Measurements from ENCODE around the gene FRAT1. TPM values are rescaled to one million over a fixed set of nuclear protein-coding genes. Genes with fewer than 3 reads are reported as not detected.
A peak's percentile ranks its signal among the peaks of the same experiment; 100 is the strongest.

The FRAT1 gene
- total RNA-seq, 1 experiment from 2014 or later = 5.3 TPM

DNA sequence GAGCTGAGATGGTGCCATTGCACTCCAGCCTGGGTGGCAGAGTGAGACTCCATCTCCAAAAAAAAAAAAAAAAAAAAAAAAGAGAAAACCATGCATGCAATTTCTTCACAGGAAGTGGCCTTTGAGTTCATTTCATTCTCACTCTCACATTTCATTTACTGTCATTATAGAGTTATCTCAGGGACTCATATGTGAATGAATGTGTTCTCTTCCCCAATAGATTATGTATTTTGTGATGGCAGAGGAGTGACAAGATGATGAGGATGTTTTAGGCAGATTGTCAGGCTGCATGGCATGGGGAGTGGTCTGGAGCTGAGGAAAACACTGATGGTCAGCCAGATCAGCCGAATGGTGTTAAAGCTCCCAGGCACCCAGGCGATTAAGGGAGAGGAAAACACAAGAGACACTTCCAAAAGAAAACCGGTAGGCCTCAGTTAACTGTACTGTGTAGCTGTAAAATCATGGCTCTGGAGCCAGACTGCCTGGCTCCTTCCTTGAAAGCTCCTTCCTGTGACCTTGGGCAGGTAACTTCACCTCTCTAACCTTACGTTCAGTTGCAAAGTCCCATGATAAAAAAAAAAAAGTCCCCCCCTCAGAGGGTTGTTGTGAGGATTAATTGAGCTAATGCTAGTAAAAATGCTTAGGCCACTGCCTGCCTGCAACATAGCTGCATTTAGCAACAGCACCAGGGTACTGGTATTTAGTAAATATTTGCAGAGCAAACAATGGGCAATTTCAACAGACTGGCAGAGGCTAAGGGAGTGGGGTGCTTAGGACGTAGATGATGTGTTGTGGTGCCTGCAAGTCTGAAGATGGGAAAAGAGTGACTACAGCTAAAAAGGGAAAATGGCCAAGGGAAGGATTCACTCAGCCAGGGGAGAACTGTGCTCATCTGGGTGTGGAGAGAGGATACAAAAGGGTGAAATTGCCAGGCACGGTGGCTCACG, 8.6 kb downstream of the FRAT1 start:
- ChIA-PET CTCF (interaction anchor here (0.6 to 1.1 kb wide), 2 partner anchors 49 to 55 kb away, joined by 5 to 13 read pairs; no protein-coding TSS in a partner anchor), POLR2A (interaction anchor here (0.6 to 1.6 kb wide), 8 partner anchors 9 to 202 kb away, joined by 3 to 6 read pairs (median 4); partner anchors contain the start of gene FRAT1)
- Histone ChIP-seq H3K27me3 (ENCODE audit: control insufficient read depth, insufficient read depth, low read length) (no peaks in the 10 kb centered on the region), H3K36me3 (ENCODE audit: control insufficient read depth, insufficient read depth, low read length) (no peaks in the 10 kb centered on the region), H3K4me1 (ENCODE audit: control insufficient read depth, insufficient read depth, low read length) (peaks cover 72% of the 10 kb centered on the region), H3K9me3 (ENCODE audit: control insufficient read depth, insufficient read depth, low read depth, low read length) (no peaks in the 10 kb centered on the region), H3K4me3 (ENCODE audit: low read depth in 2 of 2, low read length in 2 of 2) (no peak overlapping the region), H3K27ac (ENCODE audit: low read length) (peak overlapping the region; percentile 81)
- in situ Hi-C loops (cut with HindIII; ENCODE audit: low pct_unique_long_range_greater_than_20kb, low sequenced_read_pairs) (no loop called here), intact Hi-C loops (cut with micrococcal nuclease; ENCODE audit: unreplicated experiment) (loop anchor here (5.0 kb wide), 1 partner anchor 50 kb away; no protein-coding TSS in a partner anchor)
- no TSS peak for BruUV-seq (replicated peaks)
- no peak for DNase-seq (ENCODE audit: low read depth, low spot score)
- TF ChIP-seq, protein P1, sequence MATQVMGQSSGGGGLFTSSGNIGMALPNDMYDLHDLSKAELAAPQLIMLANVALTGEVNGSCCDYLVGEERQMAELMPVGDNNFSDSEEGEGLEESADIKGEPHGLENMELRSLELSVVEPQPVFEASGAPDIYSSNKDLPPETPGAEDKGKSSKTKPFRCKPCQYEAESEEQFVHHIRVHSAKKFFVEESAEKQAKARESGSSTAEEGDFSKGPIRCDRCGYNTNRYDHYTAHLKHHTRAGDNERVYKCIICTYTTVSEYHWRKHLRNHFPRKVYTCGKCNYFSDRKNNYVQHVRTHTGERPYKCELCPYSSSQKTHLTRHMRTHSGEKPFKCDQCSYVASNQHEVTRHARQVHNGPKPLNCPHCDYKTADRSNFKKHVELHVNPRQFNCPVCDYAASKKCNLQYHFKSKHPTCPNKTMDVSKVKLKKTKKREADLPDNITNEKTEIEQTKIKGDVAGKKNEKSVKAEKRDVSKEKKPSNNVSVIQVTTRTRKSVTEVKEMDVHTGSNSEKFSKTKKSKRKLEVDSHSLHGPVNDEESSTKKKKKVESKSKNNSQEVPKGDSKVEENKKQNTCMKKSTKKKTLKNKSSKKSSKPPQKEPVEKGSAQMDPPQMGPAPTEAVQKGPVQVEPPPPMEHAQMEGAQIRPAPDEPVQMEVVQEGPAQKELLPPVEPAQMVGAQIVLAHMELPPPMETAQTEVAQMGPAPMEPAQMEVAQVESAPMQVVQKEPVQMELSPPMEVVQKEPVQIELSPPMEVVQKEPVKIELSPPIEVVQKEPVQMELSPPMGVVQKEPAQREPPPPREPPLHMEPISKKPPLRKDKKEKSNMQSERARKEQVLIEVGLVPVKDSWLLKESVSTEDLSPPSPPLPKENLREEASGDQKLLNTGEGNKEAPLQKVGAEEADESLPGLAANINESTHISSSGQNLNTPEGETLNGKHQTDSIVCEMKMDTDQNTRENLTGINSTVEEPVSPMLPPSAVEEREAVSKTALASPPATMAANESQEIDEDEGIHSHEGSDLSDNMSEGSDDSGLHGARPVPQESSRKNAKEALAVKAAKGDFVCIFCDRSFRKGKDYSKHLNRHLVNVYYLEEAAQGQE (IDR thresholded peaks at IDR 0.05; ENCODE audit: insufficient read depth in 1 of 2, low read depth in 2 of 2, low read length in 1 of 2) = no peak
- TF ChIP-seq SIN3A (IDR thresholded peaks at IDR 0.05; ENCODE audit: borderline replicate concordance, insufficient read depth, low read depth, low read length) = no peak; the same call in 1 of the 2 replicates
- TF ChIP-seq, protein P2, sequence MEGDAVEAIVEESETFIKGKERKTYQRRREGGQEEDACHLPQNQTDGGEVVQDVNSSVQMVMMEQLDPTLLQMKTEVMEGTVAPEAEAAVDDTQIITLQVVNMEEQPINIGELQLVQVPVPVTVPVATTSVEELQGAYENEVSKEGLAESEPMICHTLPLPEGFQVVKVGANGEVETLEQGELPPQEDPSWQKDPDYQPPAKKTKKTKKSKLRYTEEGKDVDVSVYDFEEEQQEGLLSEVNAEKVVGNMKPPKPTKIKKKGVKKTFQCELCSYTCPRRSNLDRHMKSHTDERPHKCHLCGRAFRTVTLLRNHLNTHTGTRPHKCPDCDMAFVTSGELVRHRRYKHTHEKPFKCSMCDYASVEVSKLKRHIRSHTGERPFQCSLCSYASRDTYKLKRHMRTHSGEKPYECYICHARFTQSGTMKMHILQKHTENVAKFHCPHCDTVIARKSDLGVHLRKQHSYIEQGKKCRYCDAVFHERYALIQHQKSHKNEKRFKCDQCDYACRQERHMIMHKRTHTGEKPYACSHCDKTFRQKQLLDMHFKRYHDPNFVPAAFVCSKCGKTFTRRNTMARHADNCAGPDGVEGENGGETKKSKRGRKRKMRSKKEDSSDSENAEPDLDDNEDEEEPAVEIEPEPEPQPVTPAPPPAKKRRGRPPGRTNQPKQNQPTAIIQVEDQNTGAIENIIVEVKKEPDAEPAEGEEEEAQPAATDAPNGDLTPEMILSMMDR (IDR thresholded peaks at IDR 0.05) = no peak
- peak; percentile 43 for TF ChIP-seq TCF7L2 (IDR thresholded peaks at IDR 0.05; ENCODE audit: low read depth, low read length)
- peak; percentile 75; the same call in 1 of the 2 replicates for TF ChIP-seq POLR2AphosphoS5 (IDR thresholded peaks at IDR 0.05; ENCODE audit: low read depth, low read length)
- peak; percentile 81 for ATAC-seq

DNA sequence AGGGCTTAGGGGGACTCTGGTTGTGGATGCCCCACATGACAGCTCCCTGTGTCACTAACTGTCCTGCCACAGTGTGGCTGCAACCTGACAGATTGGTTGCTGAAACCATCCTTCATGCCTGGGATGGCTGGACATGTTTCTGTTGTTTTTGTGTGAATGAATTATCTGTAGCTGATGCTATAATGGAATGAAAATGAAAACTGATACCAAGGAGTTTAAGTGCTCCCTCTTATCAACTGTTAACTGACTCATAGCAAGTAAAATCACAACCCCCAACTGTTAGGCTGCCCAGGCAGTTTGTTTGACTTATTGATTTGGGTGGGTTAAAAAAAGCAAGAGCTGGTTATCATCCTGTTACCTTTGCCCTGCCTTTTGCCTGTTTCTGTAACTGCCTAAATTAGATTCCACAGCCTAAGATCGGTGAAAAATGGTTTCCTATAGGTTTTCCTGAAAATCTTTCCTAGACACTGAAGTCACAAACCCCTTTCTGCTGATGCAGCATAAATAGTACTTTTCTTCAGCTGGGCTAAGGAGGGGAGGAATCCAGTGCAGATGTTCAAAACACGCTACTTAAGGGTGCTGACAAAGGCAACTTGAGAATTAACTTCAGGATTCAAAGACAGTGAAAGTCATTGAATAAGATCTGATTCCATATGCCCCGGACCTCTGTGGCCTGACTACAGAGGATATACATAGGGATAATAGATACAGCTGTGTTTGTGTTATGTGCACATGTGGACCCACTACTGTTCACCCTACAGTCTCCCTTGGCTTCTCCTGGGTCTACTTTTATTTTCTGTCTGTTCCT, 9.8 kb downstream of the FRAT1 start:
- Histone ChIP-seq H3K36me3 (ENCODE audit: control insufficient read depth, insufficient read depth, low read length) (no peaks in the 10 kb centered on the region), H3K27me3 (ENCODE audit: control insufficient read depth, insufficient read depth, low read length) (no peaks in the 10 kb centered on the region), H3K9me3 (ENCODE audit: control insufficient read depth, insufficient read depth, low read depth, low read length) (no peaks in the 10 kb centered on the region), H3K4me1 (ENCODE audit: control insufficient read depth, insufficient read depth, low read length) (peaks cover 65% of the 10 kb centered on the region), H3K4me3 (ENCODE audit: low read depth in 2 of 2, low read length in 2 of 2) (no peak overlapping the region), H3K27ac (ENCODE audit: low read length) (peak overlapping the region; percentile 81)
- ATAC-seq = peak; percentile 18
- BruUV-seq (replicated peaks) = no TSS peak
- no peak for DNase-seq (ENCODE audit: low read depth, low spot score)
- TF ChIP-seq, protein P1 (IDR thresholded peaks at IDR 0.05; ENCODE audit: insufficient read depth in 1 of 2, low read depth in 2 of 2, low read length in 1 of 2) = no peak
- TF ChIP-seq, protein P2 (IDR thresholded peaks at IDR 0.05) = no peak
- TF ChIP-seq POLR2AphosphoS5 (IDR thresholded peaks at IDR 0.05; ENCODE audit: low read depth, low read length) = peak; percentile 76; the same call in 1 of the 2 replicates
- TF ChIP-seq SIN3A (IDR thresholded peaks at IDR 0.05; ENCODE audit: borderline replicate concordance, insufficient read depth, low read depth, low read length) = no peak
- no peak for TF ChIP-seq TCF7L2 (IDR thresholded peaks at IDR 0.05; ENCODE audit: low read depth, low read length)
- in situ Hi-C loops (cut with HindIII; ENCODE audit: low pct_unique_long_range_greater_than_20kb, low sequenced_read_pairs) = no loop called here
- intact Hi-C loops (cut with micrococcal nuclease; ENCODE audit: unreplicated experiment) = loop anchor here (5.0 kb wide), 1 partner anchor 52 kb away; no protein-coding TSS in a partner anchor
- POLR2A ChIA-PET = interaction anchor here (0.6 to 1.6 kb wide), 3 partner anchors 38 to 76 kb away, joined by 3 to 10 read pairs (median 3); no protein-coding TSS in a partner anchor
- CTCF ChIA-PET = interaction anchor here (0.7 kb wide), 1 partner anchor 50 kb away, joined by 7 read pairs; no protein-coding TSS in a partner anchor

Data from Panc1 (cell line).